ENCODE data around the gene NSDHL. TPM values are rescaled to one million over a fixed set of nuclear protein-coding genes. Genes with fewer than 3 reads are reported as not detected.

The NSDHL gene
- total and polyA plus RNA-seq, 2 of the 13 experiments (the other 11 are each of a cell fraction or from before 2014, with no cell fraction given) = 26.2 to 49.3 TPM

GRCh38 chrX:152824841-152825374, 6.0 kb upstream of the NSDHL start:
- 80% methylated on average over 7 of the region's 7 CpGs for WGBS (ENCODE audit: low lambda C conversion rate)
- no TSS peak for BruUV-seq (replicated peaks)
- no peaks in the 10 kb centered on the region for H4K20me1 ChIP-seq (ENCODE audit: insufficient read depth, low read length)
- TF ChIP-seq ZMYM2 (CRISPR knock-in tag; IDR thresholded peaks at IDR 0.05) = no peak
- TF ChIP-seq MIXL1 (CRISPR knock-in tag; IDR thresholded peaks at IDR 0.05) = no peak
- no peak for TF ChIP-seq ZNF260 (CRISPR knock-in tag; IDR thresholded peaks at IDR 0.05; ENCODE audit: borderline replicate concordance, low read depth)
- TF ChIP-seq LCORL (IDR thresholded peaks at IDR 0.05) = no peak
- TF ChIP-seq LCORL (CRISPR knock-in tag; IDR thresholded peaks at IDR 0.05) = no peak
- TF ChIP-seq ZNF333 (CRISPR knock-in tag; IDR thresholded peaks at IDR 0.05; ENCODE audit: borderline replicate concordance) = no peak
- TF ChIP-seq RXRB (CRISPR knock-in tag; IDR thresholded peaks at IDR 0.05; ENCODE audit: borderline replicate concordance) = no peak
- no peak for TF ChIP-seq ZBED4 (CRISPR knock-in tag; IDR thresholded peaks at IDR 0.05; ENCODE audit: borderline replicate concordance)
- no peak for TF ChIP-seq MLX (CRISPR knock-in tag; IDR thresholded peaks at IDR 0.05)
- TF ChIP-seq SMAD3 (CRISPR knock-in tag; IDR thresholded peaks at IDR 0.05) = no peak
- TF ChIP-seq MYNN (CRISPR knock-in tag; IDR thresholded peaks at IDR 0.05; ENCODE audit: low read depth) = no peak
- no peak for TF ChIP-seq ZNF629 (CRISPR knock-in tag; conservative IDR thresholded peaks at IDR 0.05)
- TF ChIP-seq E2F2 (CRISPR knock-in tag; IDR thresholded peaks at IDR 0.05; ENCODE audit: borderline replicate concordance) = no peak
- TF ChIP-seq THAP9 (CRISPR knock-in tag; IDR thresholded peaks at IDR 0.05; ENCODE audit: borderline replicate concordance) = no peak
- TF ChIP-seq PHF8 (CRISPR knock-in tag; IDR thresholded peaks at IDR 0.05) = no peak
- no peak for TF ChIP-seq ZC3H13 (CRISPR knock-in tag; IDR thresholded peaks at IDR 0.05)
- TF ChIP-seq ATF3 (CRISPR knock-in tag; IDR thresholded peaks at IDR 0.05) = no peak
- no peak for TF ChIP-seq ZSCAN30 (CRISPR knock-in tag; IDR thresholded peaks at IDR 0.05)
- H3K27me3 ChIP-seq (ENCODE audit: control insufficient read depth in 1 of 2, insufficient read depth in 2 of 2, low read length in 2 of 2) = no peaks in the 10 kb centered on the region
- no peak overlapping the region for H3K27ac ChIP-seq (ENCODE audit: extremely low read length, insufficient read depth, low read length)
- H3K9me3 ChIP-seq (ENCODE audit: low read length) = no peaks in the 10 kb centered on the region
- ChIA-PET POLR2A (no interaction called here), CTCF (ENCODE audit: low intra/inter-chr PET ratio, low total read pairs) (no interaction called here)
- in situ Hi-C loops (cut with HindIII; ENCODE audit: extremely low pct_ligation_motif_present, low pct_unique_long_range_greater_than_20kb) (loop anchor here (25.0 kb wide), 2 partner anchors 188 to 1088 kb away; partner anchors contain the start of genes CNGA2 and GABRQ), intact Hi-C loops (cut with micrococcal nuclease; ENCODE audit: unreplicated experiment) (no loop called here)
- H3K4me2 ChIP-seq (ENCODE audit: low read depth, low read length) = no peak overlapping the region
- FAIRE-seq (no peak), DNase-seq (ENCODE audit: low spot score) (no peak), ATAC-seq (no peak)
- H3K9ac ChIP-seq (ENCODE audit: insufficient read depth, low read depth, low read length) = no peak overlapping the region
- H3K4me3 ChIP-seq (replicated peaks in 1 of 3; ENCODE audit: insufficient read depth in 1 of 3, low read depth in 2 of 3, low read length in 3 of 3) = no peak overlapping the region
- no peaks in the 10 kb centered on the region for H3K36me3 ChIP-seq (replicated peaks in 1 of 2; ENCODE audit: control insufficient read depth in 1 of 2, insufficient read depth in 2 of 2, low read length in 2 of 2)
- peaks cover 4% of the 10 kb centered on the region for H3K79me2 ChIP-seq (ENCODE audit: insufficient read depth, low read length)
- peaks cover 10% of the 10 kb centered on the region for H3K4me1 ChIP-seq (ENCODE audit: insufficient read depth, low read length)
- H2AFZ ChIP-seq (ENCODE audit: low read length) = no peak overlapping the region

Data from HepG2 (cell line).